SK-N-SH (cell line): ENCODE results near the gene DRAP1. TPM values are rescaled to one million over a fixed set of nuclear protein-coding genes. Genes with fewer than 3 reads are reported as not detected.

Experiments
- CTCF ChIA-PET: fragments of 300-600, 350-600 bp; formaldehyde crosslinking; extraction: SDS; loops from one replicate; lab custom pipeline; 2021; lab: Yijun Ruan, JAX
- POLR2A ChIA-PET: fragments of 350-600 bp; sonication (Branson Sonifier 250); formaldehyde crosslinking; extraction: SDS; loops from one replicate; lab custom pipeline; 2020; ENCODE audit warnings: antibody characterized with exemption, inconsistent platforms; lab: Yijun Ruan, JAX
- DNase-seq: peaks from one replicate; pipeline ENCODE4 v3.0.0; 2012
- H2AFZ ChIP-seq: fragments of 200-600 bp; sonication (generic); 2 replicates; pipeline ENCODE4 v1.8.1; 2016; ENCODE audit warnings: antibody characterized with exemption, mild to moderate bottlenecking, low read depth
- H3F3A ChIP-seq: fragments of 200-600 bp; sonication (generic); replicated peaks from 2 replicates; pipeline ENCODE3; 2016; ENCODE audit warnings: antibody characterized with exemption, mild to moderate bottlenecking; ENCODE audit not compliant: insufficient read depth
- H3K27ac ChIP-seq, 2 experiments: fragments of 200-500 bp in 1 of 2; fragments of 200-600 bp in 1 of 2; sonication (Bioruptor generic) in 1 of 2; sonication (generic), shearing (Covaris generic) in 1 of 2; 2 replicates each; pipeline versions ENCODE4 v1.5.1 to v1.6.1; 2014 to 2016; ENCODE audit warnings: low read depth in 2 of 2, inconsistent platforms in 1 of 2, low read length in 1 of 2, mild to moderate bottlenecking in 1 of 2, mixed read lengths in 1 of 2
- H3K27me3 ChIP-seq: fragments of 200-600 bp; sonication (generic), shearing (Covaris generic); 2 replicates; pipeline ENCODE4 v1.6.1; 2016; ENCODE audit warnings: mixed run types; ENCODE audit not compliant: insufficient read depth
- H3K36me3 ChIP-seq, 2 experiments: fragments of 200-500 bp in 1 of 2; fragments of 200-600 bp in 1 of 2; sonication (Bioruptor generic) in 1 of 2; sonication (generic) in 1 of 2; replicated peaks in 1 of 2; 2 replicates each; pipeline versions ENCODE3 to v1.5.1; 2014 to 2016; ENCODE audit warnings: low read length in 1 of 2, mild to moderate bottlenecking in 1 of 2; ENCODE audit not compliant: insufficient read depth in 2 of 2, control insufficient read depth in 1 of 2
- H3K4me1 ChIP-seq, 2 experiments: fragments of 200-500 bp in 1 of 2; fragments of 200-600 bp in 1 of 2; sonication (Bioruptor generic) in 1 of 2; sonication (generic), shearing (Covaris generic) in 1 of 2; 2 replicates each; pipeline versions ENCODE4 v1.5.1 to v1.6.1; 2014 to 2016; ENCODE audit warnings: low read depth in 1 of 2, low read length in 1 of 2, mixed run types in 1 of 2; ENCODE audit not compliant: insufficient read depth in 2 of 2, control insufficient read depth in 1 of 2
- H3K4me2 ChIP-seq: fragments of 200-600 bp; sonication (generic), shearing (Covaris generic); 2 replicates; pipeline ENCODE4 v1.6.1; 2017; ENCODE audit warnings: mixed run types
- H3K4me3 ChIP-seq, 2 experiments: fragments of 200-500 bp in 1 of 2; fragments of 200-600 bp in 1 of 2; sonication (Bioruptor generic) in 1 of 2; sonication (generic), shearing (Covaris generic) in 1 of 2; 2 replicates each; pipeline versions ENCODE4 v1.5.1 to v1.8.1; 2014 to 2016; ENCODE audit warnings: low read depth in 2 of 2, inconsistent platforms in 1 of 2, low read length in 1 of 2, mild to moderate bottlenecking in 1 of 2, mixed read lengths in 1 of 2, moderate library complexity in 1 of 2
- H3K79me2 ChIP-seq: fragments of 200-600 bp; sonication (generic); 2 replicates; pipeline ENCODE4 v1.8.1; 2017; ENCODE audit warnings: mild to moderate bottlenecking; ENCODE audit not compliant: insufficient read depth
- H3K9ac ChIP-seq: fragments of 200-600 bp; sonication (generic); 2 replicates; pipeline ENCODE4 v1.6.1; 2017; ENCODE audit warnings: mixed run types
- H3K9me2 ChIP-seq: fragments of 200-600 bp; sonication (generic); 2 replicates; pipeline ENCODE4 v1.6.1; 2017; ENCODE audit warnings: mixed run types
- H3K9me3 ChIP-seq: fragments of 200-600 bp; sonication (generic); 2 replicates; pipeline ENCODE4 v1.6.1; 2017; ENCODE audit warnings: mixed run types, mild to moderate bottlenecking, moderate library complexity
- H4K20me1 ChIP-seq: fragments of 200-600 bp; sonication (generic); 2 replicates; pipeline ENCODE4 v1.6.1; 2017; ENCODE audit warnings: mild to moderate bottlenecking, mixed run types; ENCODE audit not compliant: insufficient read depth
- CHD2 ChIP-seq: fragments of 150-350 bp; IDR thresholded peaks from 2 replicates; pipeline ENCODE4 v1.6.1; 2018; ENCODE audit warnings: low read length; ENCODE audit not compliant: partially characterized antibody
- CTCF ChIP-seq: fragments of 200-600 bp; sonication (generic); IDR thresholded peaks from 2 replicates; pipeline ENCODE4 v1.6.1; 2017; ENCODE audit warnings: antibody characterized with exemption, mild to moderate bottlenecking, moderate library complexity
- ELF1 ChIP-seq: IDR thresholded peaks from 2 replicates; pipeline ENCODE4 v1.4.0; 2012
- EP300 ChIP-seq, 2 experiments: IDR thresholded peaks; 2 replicates each; pipeline versions ENCODE4 v1.4.0 to v1.6.1; 2012; ENCODE audit warnings: borderline replicate concordance in 1 of 2, low read depth in 1 of 2, low read length in 1 of 2
- EZH2phosphoT487 ChIP-seq: fragments of 200-600 bp; sonication (generic); IDR thresholded peaks from 2 replicates; pipeline ENCODE4 v1.6.1; 2017; ENCODE audit warnings: low read depth, mixed run types, mild to moderate bottlenecking, antibody characterized with exemption, moderate library complexity, borderline replicate concordance
- FOSL2 ChIP-seq: IDR thresholded peaks from 2 replicates; pipeline ENCODE4 v1.4.0; 2012; ENCODE audit warnings: low read depth, mild to moderate bottlenecking, moderate library complexity, borderline replicate concordance
- FOXJ3 ChIP-seq: sonication (generic); formaldehyde crosslinking; IDR thresholded peaks from 2 replicates; pipeline ENCODE4 v1.5.1; 2020; ENCODE audit warnings: mild to moderate bottlenecking, missing genetic modification reagents
- FOXM1 ChIP-seq: IDR thresholded peaks from 2 replicates; pipeline ENCODE4 v1.4.0; 2012; ENCODE audit warnings: low read depth, mild to moderate bottlenecking
- GABPA ChIP-seq: IDR thresholded peaks from 2 replicates; pipeline ENCODE4 v1.4.0; 2012; ENCODE audit warnings: low read depth, mild to moderate bottlenecking
- IRF3 ChIP-seq: fragments of 150-350 bp; IDR thresholded peaks from 2 replicates; pipeline ENCODE4 v1.6.1; 2016; ENCODE audit warnings: mild to moderate bottlenecking, low read depth, low read length
- MAX ChIP-seq: IDR thresholded peaks from 2 replicates; pipeline ENCODE4 v1.4.0; 2012; ENCODE audit warnings: low read depth
- MEF2A ChIP-seq: IDR thresholded peaks from 2 replicates; pipeline ENCODE4 v1.4.0; 2012; ENCODE audit warnings: low read depth, borderline replicate concordance
- MXI1 ChIP-seq: IDR thresholded peaks from 2 replicates; pipeline ENCODE4 v1.6.1; 2012; ENCODE audit warnings: mild to moderate bottlenecking, low read depth, low read length, improper control_type of control experiment
- PBX3 ChIP-seq: IDR thresholded peaks from 2 replicates; pipeline ENCODE4; 2012
- RCOR1 ChIP-seq: fragments of 150-350 bp; IDR thresholded peaks from 2 replicates; pipeline ENCODE4 v1.6.1; 2017; ENCODE audit warnings: antibody characterized with exemption, low read length
- RFX5 ChIP-seq: IDR thresholded peaks from 2 replicates; pipeline ENCODE4 v1.6.1; 2012; ENCODE audit warnings: mild to moderate bottlenecking, improper control_type of control experiment, low read length
- RXRA ChIP-seq: IDR thresholded peaks from 2 replicates; pipeline ENCODE4 v1.4.0; 2012; ENCODE audit warnings: low read depth, mild to moderate bottlenecking, borderline replicate concordance
- SIN3A ChIP-seq: IDR thresholded peaks from 2 replicates; pipeline ENCODE4 v1.6.1; 2012; ENCODE audit warnings: low read depth, mild to moderate bottlenecking, low read length, moderate library complexity, borderline replicate concordance
- TAF1 ChIP-seq: IDR thresholded peaks from 2 replicates; pipeline ENCODE4 v1.6.1; 2012; ENCODE audit warnings: low read depth, mild to moderate bottlenecking, low read length, moderate library complexity, borderline replicate concordance
- TCF12 ChIP-seq: IDR thresholded peaks from 2 replicates; pipeline ENCODE4 v1.4.0; 2012
- TEAD4 ChIP-seq: IDR thresholded peaks from 2 replicates; pipeline ENCODE4 v1.4.0; 2012; ENCODE audit warnings: mild to moderate bottlenecking, borderline replicate concordance; ENCODE audit not compliant: insufficient read depth
- USF1 ChIP-seq: IDR thresholded peaks from 2 replicates; pipeline ENCODE4 v1.4.0; 2012; ENCODE audit warnings: low read depth, borderline replicate concordance
- USF2 ChIP-seq: fragments of 150-350 bp; IDR thresholded peaks from 2 replicates; pipeline ENCODE4 v1.6.1; 2017; ENCODE audit warnings: antibody characterized with exemption, low read length, low read depth, borderline replicate concordance
- YY1 ChIP-seq: IDR thresholded peaks from 2 replicates; pipeline ENCODE4 v1.4.0; 2012; ENCODE audit warnings: low read depth, mild to moderate bottlenecking
- ZBTB33 ChIP-seq: IDR thresholded peaks from 2 replicates; pipeline ENCODE4 v1.4.0; 2012; ENCODE audit warnings: low read depth, borderline replicate concordance
- WGBS: methylation state at CpG from one replicate; pipeline ENCODE4 v1.1.6; 2017; ENCODE audit warnings: low lambda C conversion rate; 5-methylcytosine and 5-hydroxymethylcytosine counted together
- polyA plus RNA-seq, 3 experiments: library from polyadenylated mRNA; depleted of rRNA; stranded (reverse); fragments of >200 nt; gene quantifications; 2 replicates each; pipeline ENCODE4 v1.2.3, GENCODE V29; 2012

DRAP1 gene
- polyA plus RNA-seq, 1 of the 3 experiments (the other 2 are of a cell fraction), result 464 TPM

- H3K27ac ChIP-seq, result peak overlapping the region in 1 of 2 experiments; percentile 95; a peak in 2 of 4 replicates
- no peaks in the 10 kb centered on the region for H3K9me3 ChIP-seq
- H3K79me2 ChIP-seq, result peaks cover 59% of the 10 kb centered on the region
- no peak for DNase-seq
- H3K9ac ChIP-seq, result peak overlapping the region; percentile 70
- peaks cover 46% of the 10 kb centered on the region for H3F3A ChIP-seq
- POLR2A ChIA-PET, result no interaction called here
- no peaks in the 10 kb centered on the region for H3K9me2 ChIP-seq
- peak overlapping the region in 1 of 2 experiments; percentile 44; a peak in 1 of 4 replicates for H3K4me3 ChIP-seq
- H3K4me2 ChIP-seq, result peak overlapping the region; percentile 75
- 12% methylated on average over 4 of the region's 5 CpGs for WGBS
- H4K20me1 ChIP-seq, result peaks cover 10% of the 10 kb centered on the region
- H3K27me3 ChIP-seq, result no peaks in the 10 kb centered on the region
- peaks cover 0 to 30% of the 10 kb centered on the region in 2 experiments; a peak in 3 of 4 replicates for H3K4me1 ChIP-seq
- peaks cover 0 to 7% of the 10 kb centered on the region in 2 experiments for H3K36me3 ChIP-seq
- CTCF ChIA-PET, result interaction anchor here (1.1 to 4.1 kb wide), 3 partner anchors 14 to 85 kb away, joined by 3 to 35 read pairs (median 4); partner anchors contain the start of genes CCDC85B and FIBP
- H2AFZ ChIP-seq, result no peak overlapping the region
- TF ChIP-seq EP300 (IDR thresholded peaks at IDR 0.05; ENCODE audit: borderline replicate concordance in 1 of 2, low read depth in 1 of 2, low read length in 1 of 2) (peak in 1 of 2 experiments; percentile 98; a peak in 2 of 4 replicates), MEF2A (no peak; the same call in 1 of the 2 replicates), USF1 (no peak), TAF1 (peak; percentile 42; the same call in 1 of the 2 replicates), FOXM1 (peak; percentile 96), ZBTB33 (peak; percentile 71; the same call in 1 of the 2 replicates), RCOR1 (no peak), IRF3 (no peak), SIN3A (no peak), TCF12 (peak; percentile 88), EZH2phosphoT487 (no peak), GABPA (no peak), MXI1 (no peak), YY1 (0 out of 2 replicates have a peak, but pooled peaks have one; percentile 37), MAX (peak; percentile 69), FOSL2 (peak; percentile 95), TEAD4 (peak; percentile 88), CHD2 (no peak), RXRA (peak; percentile 92), PBX3 (peak; percentile 64), FOXJ3 (CRISPR knock-in tag) (no peak), ELF1 (peak; percentile 43; the same call in 1 of the 2 replicates), RFX5 (no peak), USF2 (no peak), CTCF (no peak)
Measured at GRCh38 chr11:65903068-65903481, 16.2 kb upstream of the DRAP1 start.
